ENCODE results near the gene FOXP1. TPM values are rescaled to one million over a fixed set of nuclear protein-coding genes. Genes with fewer than 3 reads are reported as not detected.

Gene FOXP1
- total and polyA plus RNA-seq, 2 donors: 26.1 to 42.3 TPM

- H3K27ac ChIP-seq (ENCODE audit: low read depth in 1 of 2, low read length in 1 of 2): no peak overlapping the region
- WGBS: 74% methylated on average over 3 of the region's 3 CpGs
- peaks cover 5 to 6% of the 10 kb centered on the region in 2 donors for H3K4me1 ChIP-seq (ENCODE audit: control insufficient read depth in 2 of 2, insufficient read depth in 2 of 2, low read length in 2 of 2)
- no peaks in the 10 kb centered on the region for H3K9me3 ChIP-seq (ENCODE audit: control insufficient read depth in 2 of 2, insufficient read depth in 1 of 2, low read length in 1 of 2)
- no peak overlapping the region for H3K4me3 ChIP-seq (ENCODE audit: low read length in 2 of 2)
- no peak for DNase-seq (ENCODE audit: low read depth in 6 of 9, low spot score in 9 of 9)
- no peaks in the 10 kb centered on the region for H3K27me3 ChIP-seq (ENCODE audit: control insufficient read depth in 2 of 2, insufficient read depth in 1 of 2, low read length in 1 of 2)
- H3K36me3 ChIP-seq (ENCODE audit: control insufficient read depth in 2 of 2, insufficient read depth in 2 of 2, low read length in 1 of 2): no peaks in the 10 kb centered on the region
Observed at GRCh38 chr3:71318458-71318827, 265.1 kb downstream of the FOXP1 start.

GRCh38 chr3:71317749-71318457 lies 265.6 kb downstream of the FOXP1 start:
- Histone ChIP-seq H3K27me3 (ENCODE audit: control insufficient read depth in 2 of 2, insufficient read depth in 1 of 2, low read length in 1 of 2) (no peaks in the 10 kb centered on the region), H3K27ac (ENCODE audit: low read depth in 1 of 2, low read length in 1 of 2) (peak overlapping the region in 1 of 2 donors; percentile 48), H3K9me3 (ENCODE audit: control insufficient read depth in 2 of 2, insufficient read depth in 1 of 2, low read length in 1 of 2) (no peaks in the 10 kb centered on the region), H3K4me1 (ENCODE audit: control insufficient read depth in 2 of 2, insufficient read depth in 2 of 2, low read length in 2 of 2) (peaks cover 5 to 6% of the 10 kb centered on the region in 2 donors), H3K36me3 (ENCODE audit: control insufficient read depth in 2 of 2, insufficient read depth in 2 of 2, low read length in 1 of 2) (no peaks in the 10 kb centered on the region), H3K4me3 (ENCODE audit: low read length in 2 of 2) (no peak overlapping the region)
- peak in 1 of 9 donors; percentile 55 for DNase-seq (ENCODE audit: low read depth in 6 of 9, low spot score in 9 of 9)
- 29% methylated on average over 5 of the region's 5 CpGs for WGBS

DNA sequence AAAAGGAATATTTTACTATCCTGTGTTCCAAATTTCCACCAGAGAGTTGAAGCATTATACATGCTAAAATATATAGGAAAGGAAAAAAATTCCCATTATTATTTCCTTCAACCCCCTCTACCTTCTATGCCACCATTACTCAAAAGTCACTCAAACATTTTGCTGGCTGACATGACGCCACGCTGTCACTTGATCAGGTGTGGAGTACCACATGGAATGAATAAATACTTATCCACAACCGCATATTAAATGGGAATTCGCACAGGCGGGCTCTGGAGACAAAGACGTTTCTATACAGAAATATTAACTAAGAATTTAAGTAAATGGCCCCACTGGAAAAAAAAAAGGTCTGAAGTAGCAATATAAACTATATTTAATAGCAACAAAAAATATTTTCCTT lies 266.4 kb downstream of the FOXP1 start:
- Histone ChIP-seq H3K4me3 (ENCODE audit: low read length in 2 of 2) (no peak overlapping the region), H3K9me3 (ENCODE audit: control insufficient read depth in 2 of 2, insufficient read depth in 1 of 2, low read length in 1 of 2) (no peaks in the 10 kb centered on the region), H3K27ac (ENCODE audit: low read depth in 1 of 2, low read length in 1 of 2) (peak overlapping the region in 1 of 2 donors; percentile 48), H3K27me3 (ENCODE audit: control insufficient read depth in 2 of 2, insufficient read depth in 1 of 2, low read length in 1 of 2) (no peaks in the 10 kb centered on the region), H3K4me1 (ENCODE audit: control insufficient read depth in 2 of 2, insufficient read depth in 2 of 2, low read length in 2 of 2) (peaks cover 5 to 6% of the 10 kb centered on the region in 2 donors), H3K36me3 (ENCODE audit: control insufficient read depth in 2 of 2, insufficient read depth in 2 of 2, low read length in 1 of 2) (no peaks in the 10 kb centered on the region)
- DNase-seq (ENCODE audit: low read depth in 6 of 9, low spot score in 9 of 9): no peak
- 92% methylated on average over 6 of the region's 6 CpGs for WGBS

GRCh38 chr3:71316066-71316777 lies 267.3 kb downstream of the FOXP1 start:
- no peaks in the 10 kb centered on the region for H3K27me3 ChIP-seq (ENCODE audit: control insufficient read depth in 2 of 2, insufficient read depth in 1 of 2, low read length in 1 of 2)
- H3K9me3 ChIP-seq (ENCODE audit: control insufficient read depth in 2 of 2, insufficient read depth in 1 of 2, low read length in 1 of 2): no peaks in the 10 kb centered on the region
- 85% methylated on average over 16 of the region's 16 CpGs for WGBS
- no peak for DNase-seq (ENCODE audit: low read depth in 6 of 9, low spot score in 9 of 9)
- peaks cover 6 to 10% of the 10 kb centered on the region in 2 donors for H3K4me1 ChIP-seq (ENCODE audit: control insufficient read depth in 2 of 2, insufficient read depth in 2 of 2, low read length in 2 of 2)
- H3K36me3 ChIP-seq (ENCODE audit: control insufficient read depth in 2 of 2, insufficient read depth in 2 of 2, low read length in 1 of 2): no peaks in the 10 kb centered on the region
- H3K4me3 ChIP-seq (ENCODE audit: low read length in 2 of 2): no peak overlapping the region
- no peak overlapping the region for H3K27ac ChIP-seq (ENCODE audit: low read depth in 1 of 2, low read length in 1 of 2)

GRCh38 chr3:71315431-71315830 lies 268.1 kb downstream of the FOXP1 start:
- no peak for DNase-seq (ENCODE audit: low read depth in 6 of 9, low spot score in 9 of 9)
- H3K4me3 ChIP-seq (ENCODE audit: low read length in 2 of 2): no peak overlapping the region

GRCh38 chr3:71313844-71314243 lies 269.7 kb downstream of the FOXP1 start:
- Histone ChIP-seq H3K27ac (ENCODE audit: low read depth in 1 of 2, low read length in 1 of 2) (no peak overlapping the region), H3K36me3 (ENCODE audit: control insufficient read depth in 2 of 2, insufficient read depth in 2 of 2, low read length in 1 of 2) (no peaks in the 10 kb centered on the region), H3K27me3 (ENCODE audit: control insufficient read depth in 2 of 2, insufficient read depth in 1 of 2, low read length in 1 of 2) (no peaks in the 10 kb centered on the region), H3K9me3 (ENCODE audit: control insufficient read depth in 2 of 2, insufficient read depth in 1 of 2, low read length in 1 of 2) (no peaks in the 10 kb centered on the region), H3K4me1 (ENCODE audit: control insufficient read depth in 2 of 2, insufficient read depth in 2 of 2, low read length in 2 of 2) (peaks cover 18 to 20% of the 10 kb centered on the region in 2 donors), H3K4me3 (ENCODE audit: low read length in 2 of 2) (no peak overlapping the region)
- 98% methylated on average over 2 of the region's 2 CpGs for WGBS
- no peak for DNase-seq (ENCODE audit: low read depth in 6 of 9, low spot score in 9 of 9)

More at GRCh38 chr3:71315431-71315830, 268.1 kb downstream of the FOXP1 start:
- H3K36me3 ChIP-seq (ENCODE audit: control insufficient read depth in 2 of 2, insufficient read depth in 2 of 2, low read length in 1 of 2): no peaks in the 10 kb centered on the region
- H3K4me1 ChIP-seq (ENCODE audit: control insufficient read depth in 2 of 2, insufficient read depth in 2 of 2, low read length in 2 of 2): peaks cover 11 to 12% of the 10 kb centered on the region in 2 donors
- no peak overlapping the region for H3K27ac ChIP-seq (ENCODE audit: low read depth in 1 of 2, low read length in 1 of 2)
- no peaks in the 10 kb centered on the region for H3K9me3 ChIP-seq (ENCODE audit: control insufficient read depth in 2 of 2, insufficient read depth in 1 of 2, low read length in 1 of 2)
- 99% methylated on average over 2 of the region's 2 CpGs for WGBS
- H3K27me3 ChIP-seq (ENCODE audit: control insufficient read depth in 2 of 2, insufficient read depth in 1 of 2, low read length in 1 of 2): no peaks in the 10 kb centered on the region

GRCh38 chr3:71312461-71312860 lies 271.1 kb downstream of the FOXP1 start:
- Histone ChIP-seq H3K27me3 (ENCODE audit: control insufficient read depth in 2 of 2, insufficient read depth in 1 of 2, low read length in 1 of 2) (no peaks in the 10 kb centered on the region), H3K36me3 (ENCODE audit: control insufficient read depth in 2 of 2, insufficient read depth in 2 of 2, low read length in 1 of 2) (no peaks in the 10 kb centered on the region), H3K4me3 (ENCODE audit: low read length in 2 of 2) (no peak overlapping the region), H3K27ac (ENCODE audit: low read depth in 1 of 2, low read length in 1 of 2) (no peak overlapping the region), H3K4me1 (ENCODE audit: control insufficient read depth in 2 of 2, insufficient read depth in 2 of 2, low read length in 2 of 2) (peaks cover 22 to 28% of the 10 kb centered on the region in 2 donors), H3K9me3 (ENCODE audit: control insufficient read depth in 2 of 2, insufficient read depth in 1 of 2, low read length in 1 of 2) (no peaks in the 10 kb centered on the region)
- no peak for DNase-seq (ENCODE audit: low read depth in 6 of 9, low spot score in 9 of 9)
- 95% methylated on average over 5 of the region's 5 CpGs for WGBS

GRCh38 chr3:71311661-71312046 lies 271.9 kb downstream of the FOXP1 start:
- peaks cover 22 to 25% of the 10 kb centered on the region in 2 donors for H3K4me1 ChIP-seq (ENCODE audit: control insufficient read depth in 2 of 2, insufficient read depth in 2 of 2, low read length in 2 of 2)
- no peak overlapping the region for H3K27ac ChIP-seq (ENCODE audit: low read depth in 1 of 2, low read length in 1 of 2)
- H3K27me3 ChIP-seq (ENCODE audit: control insufficient read depth in 2 of 2, insufficient read depth in 1 of 2, low read length in 1 of 2): no peaks in the 10 kb centered on the region
- 99% methylated on average over 3 of the region's 3 CpGs for WGBS
- no peaks in the 10 kb centered on the region for H3K9me3 ChIP-seq (ENCODE audit: control insufficient read depth in 2 of 2, insufficient read depth in 1 of 2, low read length in 1 of 2)
- no peaks in the 10 kb centered on the region for H3K36me3 ChIP-seq (ENCODE audit: control insufficient read depth in 2 of 2, insufficient read depth in 2 of 2, low read length in 1 of 2)
- no peak overlapping the region for H3K4me3 ChIP-seq (ENCODE audit: low read length in 2 of 2)
- no peak for DNase-seq (ENCODE audit: low read depth in 6 of 9, low spot score in 9 of 9)

GRCh38 chr3:71310980-71311660 lies 272.4 kb downstream of the FOXP1 start:
- Histone ChIP-seq H3K4me3 (ENCODE audit: low read length in 2 of 2) (no peak overlapping the region), H3K27me3 (ENCODE audit: control insufficient read depth in 2 of 2, insufficient read depth in 1 of 2, low read length in 1 of 2) (no peaks in the 10 kb centered on the region), H3K36me3 (ENCODE audit: control insufficient read depth in 2 of 2, insufficient read depth in 2 of 2, low read length in 1 of 2) (no peaks in the 10 kb centered on the region), H3K9me3 (ENCODE audit: control insufficient read depth in 2 of 2, insufficient read depth in 1 of 2, low read length in 1 of 2) (no peaks in the 10 kb centered on the region), H3K4me1 (ENCODE audit: control insufficient read depth in 2 of 2, insufficient read depth in 2 of 2, low read length in 2 of 2) (peaks cover 19 to 26% of the 10 kb centered on the region in 2 donors), H3K27ac (ENCODE audit: low read depth in 1 of 2, low read length in 1 of 2) (no peak overlapping the region)
- DNase-seq (ENCODE audit: low read depth in 6 of 9, low spot score in 9 of 9): no peak
- WGBS: 99% methylated on average over 9 of the region's 9 CpGs
